GM21786 (cell line): ENCODE data around the gene RTBDN.

ENCODE experiments used
- ATAC-seq: cut with Tn5 transposase; IDR thresholded peaks from one replicate; pipeline ENCODE4 v1.9.1; 2021; ENCODE audit not compliant: unreplicated experiment

Gene RTBDN

GRCh38 chr19:12783291-12783848 lies 51.0 kb downstream of the RTBDN start:
- ATAC-seq, result no peak

- no peak for ATAC-seq
These were observed 51.7 kb downstream of the RTBDN start for GRCh38 chr19:12782424-12783290.

DNA sequence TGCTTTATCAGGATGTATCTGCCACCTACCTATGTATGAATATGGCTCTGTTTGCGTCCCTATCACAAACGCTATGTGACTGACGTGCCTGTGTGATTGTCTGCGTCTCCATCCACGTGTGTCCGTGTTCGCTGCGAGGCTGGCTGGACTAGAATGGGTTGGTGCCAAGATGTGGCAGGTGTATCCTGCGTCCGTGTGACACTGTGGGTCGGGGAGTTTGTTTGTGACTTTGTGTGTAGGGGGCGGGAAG lies 52.3 kb downstream of the RTBDN start:
- ATAC-seq, result no peak

GRCh38 chr19:12779162-12779993 lies 55.0 kb downstream of the RTBDN start:
- ATAC-seq, result no peak

DNA sequence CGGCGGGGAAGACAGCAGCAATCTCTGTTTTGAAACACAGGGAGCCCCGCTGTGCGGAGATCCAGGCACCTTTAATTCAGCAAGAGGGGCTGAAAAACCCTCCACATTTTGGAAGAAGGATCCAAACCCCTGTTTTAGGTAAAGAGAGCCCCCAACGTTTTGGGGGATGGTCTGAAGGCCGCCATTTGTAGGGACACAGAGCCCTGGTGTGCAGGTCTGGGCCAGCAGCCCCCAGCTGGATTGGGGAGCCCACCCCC lies 55.5 kb downstream of the RTBDN start:
- no peak for ATAC-seq

- no peak for ATAC-seq
These were observed 56.1 kb downstream of the RTBDN start for GRCh38 chr19:12778017-12778904.

GRCh38 chr19:12777217-12778016 lies 57.0 kb downstream of the RTBDN start:
- no peak for ATAC-seq
